HFF-Myc (cell line): ENCODE measurements around the gene GPR68.

ENCODE experiments used
- DNase-seq: peaks from one replicate; pipeline ENCODE4 v3.0.0-alpha.2; 2011; ENCODE audit warnings: low read depth; ENCODE audit errors: extremely low read depth
- H3K4me3 ChIP-seq: replicated peaks from 2 replicates; pipeline ENCODE4 v1.5.1; 2011; ENCODE audit warnings: low read depth, mild to moderate bottlenecking, control low read depth, low read length
- CTCF ChIP-seq: IDR thresholded peaks from 2 replicates; pipeline ENCODE4 v1.5.1; 2012; ENCODE audit warnings: mild to moderate bottlenecking, low read depth, low read length, control low read depth; ENCODE audit errors: missing control alignments

Gene GPR68, protein sequence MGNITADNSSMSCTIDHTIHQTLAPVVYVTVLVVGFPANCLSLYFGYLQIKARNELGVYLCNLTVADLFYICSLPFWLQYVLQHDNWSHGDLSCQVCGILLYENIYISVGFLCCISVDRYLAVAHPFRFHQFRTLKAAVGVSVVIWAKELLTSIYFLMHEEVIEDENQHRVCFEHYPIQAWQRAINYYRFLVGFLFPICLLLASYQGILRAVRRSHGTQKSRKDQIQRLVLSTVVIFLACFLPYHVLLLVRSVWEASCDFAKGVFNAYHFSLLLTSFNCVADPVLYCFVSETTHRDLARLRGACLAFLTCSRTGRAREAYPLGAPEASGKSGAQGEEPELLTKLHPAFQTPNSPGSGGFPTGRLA

GRCh38 chr14:91244501-91244901 is at the start of gene GPR68:
Gene GPR68, minus strand, starts transcription at chr14:91244704. Its CDS starts 9,654 bp downstream, at chr14:91235050.
- no peak for DNase-seq
- H3K4me3 ChIP-seq = no peak within 1 kb of the TSS; the same call in 1 of the 2 replicates
- TF ChIP-seq CTCF = no peak

DNA sequence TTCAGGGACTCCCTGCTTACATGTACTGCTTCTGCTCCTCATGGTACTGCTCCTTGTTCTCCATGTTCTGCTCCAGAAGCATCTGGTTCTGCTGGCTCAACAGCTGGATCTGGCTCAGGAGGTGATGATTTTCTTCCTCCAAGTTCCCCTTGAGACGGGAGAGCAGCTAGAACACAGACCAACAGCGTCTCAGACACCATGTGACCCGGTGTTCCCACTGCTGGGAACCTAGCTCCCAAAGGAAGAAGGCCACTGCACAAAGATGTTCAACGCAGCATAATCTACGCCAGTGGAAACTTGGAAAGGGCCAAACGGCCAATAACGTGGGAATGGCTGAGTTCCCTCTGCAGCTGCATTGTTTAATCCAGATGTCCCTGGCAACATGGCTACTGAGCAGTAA is 49.6 kb upstream of the GPR68 start:
- H3K4me3 ChIP-seq = no peak overlapping the region
- no peak for DNase-seq
- TF ChIP-seq CTCF = no peak

DNA sequence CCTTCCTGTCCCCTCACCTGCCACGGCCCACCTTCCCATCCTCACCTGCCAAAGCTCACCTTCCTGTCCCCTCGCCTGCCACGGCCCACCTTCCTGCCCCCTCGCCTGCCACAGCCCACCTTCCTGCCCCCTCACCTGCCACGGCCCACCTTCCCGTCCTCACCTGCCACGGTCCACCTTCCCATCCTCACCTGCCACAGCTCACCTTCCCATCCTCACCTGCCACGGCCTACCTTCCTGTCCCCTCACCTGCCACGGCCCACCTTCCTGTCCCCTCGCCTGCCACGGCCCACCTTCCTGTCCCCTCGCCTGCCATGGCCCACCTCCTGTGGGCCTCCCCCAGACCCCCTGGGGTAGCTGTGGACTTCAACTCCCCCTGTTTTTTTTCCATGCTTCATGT is 48.8 kb upstream of the GPR68 start:
- no peak for DNase-seq
- no peak overlapping the region for H3K4me3 ChIP-seq
- no peak for TF ChIP-seq CTCF

- H3K4me3 ChIP-seq = no peak overlapping the region
- DNase-seq = no peak
- TF ChIP-seq CTCF = no peak
Measured at GRCh38 chr14:91292491-91292890, 48.0 kb upstream of the GPR68 start.

GRCh38 chr14:91291786-91292405 is 47.4 kb upstream of the GPR68 start:
- DNase-seq = no peak
- no peak overlapping the region for H3K4me3 ChIP-seq
- TF ChIP-seq CTCF = no peak

- H3K4me3 ChIP-seq = no peak overlapping the region
- no peak for TF ChIP-seq CTCF
- no peak for DNase-seq
Measured at GRCh38 chr14:91290986-91291385, 46.5 kb upstream of the GPR68 start.

- no peak for TF ChIP-seq CTCF
- H3K4me3 ChIP-seq = no peak overlapping the region
- DNase-seq = no peak
Measured at GRCh38 chr14:91289464-91289863, 45.0 kb upstream of the GPR68 start.
